LNCaP clone FGC (cell line): ENCODE results near the gene NFATC3.
"Not testable (repeated sequence)": the region's sequence is repeated elsewhere in the genome, so short reads cannot be mapped to it uniquely, and the experiment has no call there.

Source experiments
- DNase-seq: peaks from one replicate; pipeline ENCODE4 v3.0.0-alpha.2; 2011; ENCODE audit warnings: low read depth
- H3K4me3 ChIP-seq: 2 replicates; pipeline ENCODE4 v1.5.1; 2011; ENCODE audit warnings: mild to moderate bottlenecking, low read depth, low read length, control low read depth
- TF ChIP-seq, protein P1 (sequence below): IDR thresholded peaks from 2 replicates; pipeline ENCODE4 v1.5.1; 2012; ENCODE audit warnings: mild to moderate bottlenecking; ENCODE audit not compliant: control insufficient read depth, insufficient read depth; ENCODE audit errors: extremely low read depth

NFATC3 gene

DNA sequence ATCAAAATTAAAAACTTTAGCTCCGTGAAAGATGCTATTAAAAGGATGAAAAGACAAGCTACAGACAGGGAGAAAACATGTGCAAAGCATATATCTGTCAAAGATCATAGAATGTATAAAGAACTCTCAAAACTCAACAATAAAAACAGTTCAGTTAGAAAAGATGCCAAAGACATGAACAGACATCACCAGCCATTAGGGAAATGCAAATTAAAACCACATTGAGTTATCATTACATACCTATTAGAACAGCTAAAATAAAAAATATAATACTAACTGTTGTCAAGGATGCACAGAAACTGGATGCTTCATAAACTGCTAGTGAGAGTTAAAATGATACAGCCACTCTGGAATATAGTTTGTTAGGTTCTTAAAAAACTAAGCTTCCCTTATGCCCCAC lies 58.8 kb downstream of the NFATC3 start:
- no peak overlapping the region for H3K4me3 ChIP-seq
- DNase-seq: no peak
- TF ChIP-seq, protein P1, sequence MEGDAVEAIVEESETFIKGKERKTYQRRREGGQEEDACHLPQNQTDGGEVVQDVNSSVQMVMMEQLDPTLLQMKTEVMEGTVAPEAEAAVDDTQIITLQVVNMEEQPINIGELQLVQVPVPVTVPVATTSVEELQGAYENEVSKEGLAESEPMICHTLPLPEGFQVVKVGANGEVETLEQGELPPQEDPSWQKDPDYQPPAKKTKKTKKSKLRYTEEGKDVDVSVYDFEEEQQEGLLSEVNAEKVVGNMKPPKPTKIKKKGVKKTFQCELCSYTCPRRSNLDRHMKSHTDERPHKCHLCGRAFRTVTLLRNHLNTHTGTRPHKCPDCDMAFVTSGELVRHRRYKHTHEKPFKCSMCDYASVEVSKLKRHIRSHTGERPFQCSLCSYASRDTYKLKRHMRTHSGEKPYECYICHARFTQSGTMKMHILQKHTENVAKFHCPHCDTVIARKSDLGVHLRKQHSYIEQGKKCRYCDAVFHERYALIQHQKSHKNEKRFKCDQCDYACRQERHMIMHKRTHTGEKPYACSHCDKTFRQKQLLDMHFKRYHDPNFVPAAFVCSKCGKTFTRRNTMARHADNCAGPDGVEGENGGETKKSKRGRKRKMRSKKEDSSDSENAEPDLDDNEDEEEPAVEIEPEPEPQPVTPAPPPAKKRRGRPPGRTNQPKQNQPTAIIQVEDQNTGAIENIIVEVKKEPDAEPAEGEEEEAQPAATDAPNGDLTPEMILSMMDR: no peak

DNA sequence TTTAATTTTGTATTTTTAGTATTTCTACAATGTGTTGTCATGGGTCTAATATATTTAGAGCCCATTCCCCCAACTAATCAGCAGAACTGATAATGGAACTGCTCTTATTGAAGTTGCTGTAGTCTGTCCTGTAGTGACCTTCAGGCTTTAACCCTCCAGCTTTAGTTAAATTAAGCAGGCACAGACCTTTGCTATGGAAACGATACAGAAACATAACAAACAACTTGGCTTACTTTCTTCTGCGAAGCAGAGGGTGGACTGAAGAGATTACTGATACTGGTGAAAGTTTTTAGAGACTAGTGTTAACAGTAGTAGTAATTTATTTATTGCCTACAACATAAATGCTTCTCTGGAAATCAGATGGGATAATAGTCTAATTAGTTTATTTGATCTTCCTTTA lies 61.4 kb downstream of the NFATC3 start:
- TF ChIP-seq, protein P1: no peak
- no peak overlapping the region for H3K4me3 ChIP-seq
- DNase-seq: no peak

DNA sequence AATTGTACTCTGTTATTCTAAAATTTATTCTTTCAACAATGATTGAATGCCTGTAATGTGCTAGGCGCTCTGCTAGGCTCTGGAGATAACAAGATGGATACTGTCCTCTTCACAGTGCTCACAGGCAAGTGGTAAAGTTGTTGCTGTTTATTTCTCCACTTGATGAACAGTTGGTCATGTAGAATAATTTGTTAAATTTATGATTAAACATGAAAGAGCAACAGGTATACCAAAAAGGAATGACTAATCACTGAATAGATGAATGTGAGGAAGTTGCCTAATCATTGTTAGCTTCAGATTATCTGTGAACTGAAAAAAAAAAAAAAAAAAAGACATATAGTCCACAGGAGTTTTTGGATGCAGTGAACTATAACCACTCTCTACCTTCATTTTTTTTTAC lies 62.3 kb downstream of the NFATC3 start:
- DNase-seq: no peak
- no peak overlapping the region for H3K4me3 ChIP-seq
- TF ChIP-seq, protein P1: no peak

DNA sequence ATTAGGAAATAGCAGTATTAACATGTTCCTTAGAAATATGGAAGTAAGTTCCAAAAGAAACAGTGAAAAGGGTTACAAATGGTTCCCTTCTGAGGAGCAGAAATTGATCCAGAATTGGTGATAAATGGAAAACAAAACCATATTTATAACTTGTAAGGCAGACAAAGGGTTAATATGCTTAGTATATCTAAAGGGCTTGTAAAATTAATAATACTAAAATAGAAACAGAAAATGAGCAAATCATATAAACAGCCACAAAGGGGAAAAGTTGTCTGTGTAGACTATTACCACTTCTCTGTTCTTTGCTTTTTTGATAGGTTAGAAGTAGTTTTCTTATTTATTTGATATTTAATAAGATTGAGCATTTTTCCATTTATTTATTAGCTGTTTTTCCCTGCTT lies 64.4 kb downstream of the NFATC3 start:
- TF ChIP-seq, protein P1: no peak
- no peak for DNase-seq
- H3K4me3 ChIP-seq: no peak overlapping the region

DNA sequence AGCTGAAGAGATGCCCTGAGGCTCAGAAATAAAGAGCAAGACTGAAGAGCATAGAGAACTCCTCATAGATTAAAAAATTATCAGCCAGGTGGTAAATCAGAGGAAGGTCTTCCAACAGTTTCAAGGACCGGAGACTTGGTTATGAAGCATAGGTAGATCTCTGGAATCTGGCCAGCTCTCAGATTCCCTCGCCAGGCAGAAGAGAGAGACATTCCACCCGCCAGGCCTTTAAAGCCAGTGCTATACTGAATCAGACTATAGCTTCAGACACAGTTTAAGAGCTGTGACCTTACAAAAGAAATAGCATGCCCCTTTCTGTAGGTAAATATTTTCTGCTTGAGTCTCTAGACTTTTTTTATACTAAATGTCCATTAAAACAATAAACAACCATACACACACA lies 70.3 kb downstream of the NFATC3 start:
- TF ChIP-seq, protein P1: no peak
- no peak overlapping the region for H3K4me3 ChIP-seq
- no peak for DNase-seq

DNA sequence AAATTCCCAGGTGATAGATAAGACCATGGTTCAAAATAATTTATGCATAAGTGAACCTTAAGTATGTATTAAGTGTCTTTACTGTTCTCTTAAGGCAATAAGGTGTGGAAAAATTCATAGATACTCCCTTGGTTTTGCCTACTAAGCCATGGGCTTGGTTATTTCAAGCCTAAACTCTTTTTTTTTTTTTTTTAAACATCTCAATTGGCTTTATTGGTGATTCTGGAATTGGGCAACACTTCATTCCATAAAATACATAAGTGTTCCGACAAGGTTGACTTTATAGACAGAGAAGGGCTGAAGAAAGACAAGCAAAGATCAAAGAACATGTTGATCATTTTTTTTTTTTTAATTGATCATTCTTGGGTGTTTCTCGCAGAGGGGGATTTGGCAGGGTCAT lies 77.2 kb downstream of the NFATC3 start:
- DNase-seq: no peak
- H3K4me3 ChIP-seq: no peak overlapping the region
- TF ChIP-seq, protein P1: no peak

DNA sequence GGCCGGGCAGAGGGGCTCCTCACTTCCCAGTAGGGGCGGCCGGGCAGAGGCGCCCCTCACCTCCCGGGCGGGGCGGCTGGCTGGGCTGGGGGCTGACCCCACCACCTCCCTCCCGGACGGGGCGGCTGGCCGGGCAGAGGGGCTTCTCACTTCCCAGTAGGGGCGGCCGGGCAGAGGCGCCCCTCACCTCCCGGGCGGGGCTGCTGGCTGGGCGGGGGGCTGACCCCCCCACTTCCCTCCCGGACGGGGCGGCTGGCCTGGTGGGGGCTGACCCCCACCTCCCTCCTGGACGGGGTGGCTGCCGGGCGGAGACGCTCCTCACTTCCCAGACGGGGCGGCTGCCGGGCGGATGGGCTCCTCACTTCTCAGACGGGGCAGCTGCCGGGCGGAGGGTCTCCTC lies 78.1 kb downstream of the NFATC3 start:
- DNase-seq, H3K4me3 ChIP-seq: not testable (repeated sequence)

DNA sequence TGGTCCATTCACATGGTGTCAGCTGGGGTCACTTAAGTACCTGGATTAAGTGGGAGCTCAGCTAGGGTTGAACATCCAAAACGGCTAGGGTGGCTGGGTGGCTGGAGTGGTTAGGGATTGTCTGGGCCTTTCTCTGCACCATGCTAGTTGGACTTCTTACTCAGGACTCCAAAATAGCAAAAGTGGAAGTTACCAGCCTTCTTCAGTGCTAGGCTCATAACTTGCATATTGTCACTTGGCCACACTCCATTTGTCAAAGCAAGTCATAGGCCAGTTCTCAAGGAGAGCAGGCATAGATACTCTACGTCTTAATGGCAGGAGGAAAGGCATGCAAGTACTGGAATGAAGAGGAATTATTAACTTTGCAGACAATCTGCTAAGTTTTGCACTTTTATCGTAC lies 81.1 kb downstream of the NFATC3 start:
- no peak overlapping the region for H3K4me3 ChIP-seq
- TF ChIP-seq, protein P1: no peak
- DNase-seq: no peak
